Activated CD8-positive, alpha-beta memory T cell treated with anti-CD3 and anti-CD28 coated beads for 24 hours (primary cell): ENCODE results near the gene EMILIN1.

Experiments used
- DNase-seq: peaks from one replicate; pipeline ENCODE4 v3.0.0-alpha.2; 2020

The EMILIN1 gene

DNA sequence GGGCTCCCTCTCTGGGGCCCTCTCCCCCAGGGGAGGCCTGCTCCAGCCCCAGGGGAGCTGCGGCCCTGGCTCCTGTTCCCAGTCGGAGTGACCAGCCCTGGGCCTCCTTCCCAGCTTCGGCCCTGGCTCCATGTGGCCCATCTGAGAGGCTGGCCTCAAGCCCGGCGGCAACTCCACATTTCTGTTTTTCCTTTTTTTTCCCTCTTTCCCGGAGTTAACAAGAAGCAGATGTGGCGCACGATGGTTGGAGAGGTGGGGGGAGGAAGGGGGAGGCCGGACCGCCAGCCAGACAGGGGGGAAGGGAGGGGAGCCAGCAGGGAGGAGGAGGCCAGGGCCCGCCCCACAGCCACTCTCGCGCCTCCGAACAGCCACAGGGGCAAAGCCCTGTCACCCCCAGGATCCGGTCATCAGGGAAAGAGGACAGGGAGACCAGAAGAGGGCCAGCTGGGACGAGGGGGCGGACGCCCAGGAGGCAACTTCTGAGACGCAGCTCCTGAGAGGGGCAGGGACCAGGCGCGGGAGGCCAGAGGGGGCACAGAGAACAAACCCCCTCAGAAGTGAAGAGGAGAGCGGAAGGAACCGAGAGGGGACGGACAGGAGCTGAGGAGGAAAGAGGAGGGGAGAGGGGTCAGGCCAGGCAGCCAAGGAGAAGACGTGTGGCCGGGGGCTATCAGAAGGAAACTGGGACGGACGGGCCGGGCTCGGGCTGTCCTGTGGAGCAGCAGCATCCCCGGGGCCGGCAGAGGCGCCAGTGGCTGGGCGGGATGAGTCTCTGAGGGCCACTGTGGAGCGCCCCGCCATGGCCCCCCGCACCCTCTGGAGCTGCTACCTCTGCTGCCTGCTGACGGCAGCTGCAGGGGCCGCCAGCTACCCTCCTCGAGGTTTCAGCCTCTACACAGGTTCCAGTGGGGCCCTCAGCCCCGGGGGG, at the start of gene EMILIN1:
Gene EMILIN1 (plus strand): TSS at position 349 of the 928 bp plus-strand sequence. CDS start 451 bp downstream, at position 800.
- DNase-seq: no peak

DNA sequence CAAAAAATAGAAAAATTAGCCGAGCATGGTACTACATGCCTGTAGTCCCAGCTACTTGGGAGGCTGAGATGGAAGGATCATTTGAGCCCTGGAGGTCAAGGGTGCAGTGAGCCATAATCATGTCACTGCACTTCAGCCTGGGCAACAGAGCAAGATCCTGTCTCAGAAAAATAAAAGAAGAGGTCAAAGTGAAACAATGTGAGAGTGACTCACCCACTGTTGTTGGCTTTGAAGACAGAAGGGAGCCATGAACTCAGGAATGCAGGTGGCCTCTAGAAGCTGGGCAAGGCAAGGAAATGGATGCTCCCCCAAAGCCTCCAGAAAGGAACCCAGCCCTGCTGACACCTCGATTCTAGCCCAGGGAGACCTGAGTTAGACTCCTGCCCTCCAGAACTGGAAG, 49.4 kb upstream of the EMILIN1 start:
- no peak for DNase-seq

DNA sequence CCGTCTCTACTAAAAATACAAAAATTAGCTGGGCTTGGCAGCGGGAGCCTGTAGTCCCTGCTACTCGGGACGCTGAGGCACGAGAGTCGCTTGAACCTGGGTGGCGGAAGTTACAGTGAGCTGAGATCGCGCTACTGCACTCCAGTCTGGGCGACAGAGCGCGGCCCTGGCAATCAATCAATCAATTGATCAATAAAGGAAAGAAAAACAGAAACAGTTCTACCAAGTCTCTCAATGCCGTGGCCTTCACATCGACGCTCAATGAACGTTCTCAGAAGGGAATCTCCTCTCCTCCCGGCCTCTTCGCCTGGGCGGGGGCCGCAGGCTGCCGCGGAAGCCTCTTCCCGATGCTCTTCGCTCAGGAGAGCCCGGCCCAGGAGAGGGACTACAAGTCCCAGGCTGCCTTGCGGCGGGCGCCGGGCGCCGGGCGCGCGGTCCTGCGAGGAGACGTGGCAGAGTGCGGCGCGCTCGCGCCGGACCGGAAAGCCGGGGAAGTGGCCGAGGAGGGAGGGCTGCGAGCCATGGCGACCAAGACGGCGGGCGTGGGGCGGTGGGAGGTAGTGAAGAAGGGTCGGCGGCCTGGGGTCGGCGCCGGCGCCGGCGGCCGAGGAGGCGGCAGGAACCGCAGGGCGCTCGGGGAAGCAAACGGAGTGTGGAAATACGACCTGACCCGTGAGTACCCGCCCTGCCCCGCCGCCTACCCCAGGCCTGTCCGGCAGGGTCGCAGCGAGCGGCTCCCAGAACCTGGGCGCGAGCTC, 45.7 kb upstream of the EMILIN1 start, which contains the start of gene TMEM214:
Gene TMEM214 (plus strand): TSS at position 471 of the 758 bp plus-strand sequence. CDS start 51 bp downstream, at position 522.
- peak; percentile 92 for DNase-seq

DNA sequence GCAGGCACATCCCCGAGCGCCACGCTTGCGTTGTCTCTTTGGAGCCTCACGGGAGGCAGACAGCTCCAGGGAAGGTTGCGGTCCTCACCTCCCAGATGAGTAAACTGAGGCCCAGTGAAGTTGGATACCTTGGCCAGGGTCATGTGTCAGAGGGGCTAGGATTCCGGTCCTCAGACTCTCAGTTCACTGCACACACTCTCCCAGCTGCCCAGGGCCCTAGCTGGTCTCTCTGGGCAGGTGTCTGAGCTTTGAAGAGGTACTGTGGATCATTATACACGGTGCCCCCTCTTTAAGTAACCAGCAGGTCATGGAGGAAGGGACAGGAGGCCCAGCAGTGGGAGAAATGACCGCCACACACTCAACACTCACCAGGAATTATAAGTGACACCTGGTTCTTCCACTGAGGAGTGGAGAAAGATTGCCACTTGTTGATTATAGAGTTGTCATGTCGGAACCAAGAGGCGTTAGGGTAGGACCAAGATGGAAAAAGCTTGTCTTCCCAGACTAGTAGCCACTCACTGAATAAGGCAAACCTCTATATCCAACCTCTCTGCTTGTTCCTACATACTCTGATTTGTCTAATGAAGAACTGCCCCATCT, 45.1 kb upstream of the EMILIN1 start:
- no peak for DNase-seq

DNA sequence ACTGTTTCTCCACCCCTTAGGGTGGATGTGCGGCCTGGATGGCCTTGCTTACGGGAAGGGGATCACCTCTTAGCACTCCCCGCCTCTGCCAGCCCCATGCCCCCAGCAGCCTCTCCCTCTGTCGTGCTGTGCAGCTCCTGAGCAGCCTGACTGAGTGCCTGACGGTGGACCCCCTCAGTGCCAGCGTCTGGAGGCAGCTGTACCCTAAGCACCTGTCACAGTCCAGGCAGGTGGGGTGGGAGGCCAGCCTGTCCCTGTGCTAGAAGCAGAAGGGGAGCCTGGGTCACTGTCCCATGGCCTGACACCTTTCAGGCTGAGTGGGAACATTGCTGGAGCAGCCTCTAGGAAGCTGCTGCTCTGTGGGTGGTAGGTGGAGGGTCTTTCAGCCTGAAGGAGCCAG, 40.4 kb upstream of the EMILIN1 start:
- no peak for DNase-seq

DNA sequence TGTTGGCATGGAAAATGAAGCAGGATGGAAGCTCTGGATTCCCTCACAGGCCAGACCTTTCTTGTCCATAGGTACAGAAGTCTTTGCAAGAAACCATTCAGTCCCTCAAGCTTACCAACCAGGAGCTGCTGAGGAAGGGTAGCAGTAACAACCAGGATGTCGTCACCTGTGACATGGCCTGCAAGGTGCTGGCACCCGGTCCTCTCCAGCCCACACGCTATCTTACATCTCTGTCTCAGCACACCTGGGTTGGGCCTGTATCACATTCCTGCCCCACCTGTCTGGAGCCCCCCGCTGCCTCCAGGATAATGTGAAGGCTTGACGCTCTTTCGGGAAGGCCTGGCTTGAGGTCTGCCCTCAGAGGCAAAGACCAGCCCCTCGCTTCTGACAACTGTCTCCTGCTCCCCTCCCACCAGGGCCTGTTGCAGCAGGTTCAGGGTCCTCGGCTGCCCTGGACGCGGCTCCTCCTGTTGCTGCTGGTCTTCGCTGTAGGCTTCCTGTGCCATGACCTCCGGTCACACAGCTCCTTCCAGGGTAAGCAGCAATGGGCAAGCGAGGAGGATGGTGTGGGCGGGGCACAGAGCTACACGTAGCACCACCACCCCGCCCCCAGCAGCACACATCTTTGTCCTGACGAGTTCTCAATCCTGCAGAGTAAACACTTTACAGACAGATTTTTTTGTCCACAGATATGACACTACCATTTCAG, 39.6 kb upstream of the EMILIN1 start:
- DNase-seq: no peak

DNA sequence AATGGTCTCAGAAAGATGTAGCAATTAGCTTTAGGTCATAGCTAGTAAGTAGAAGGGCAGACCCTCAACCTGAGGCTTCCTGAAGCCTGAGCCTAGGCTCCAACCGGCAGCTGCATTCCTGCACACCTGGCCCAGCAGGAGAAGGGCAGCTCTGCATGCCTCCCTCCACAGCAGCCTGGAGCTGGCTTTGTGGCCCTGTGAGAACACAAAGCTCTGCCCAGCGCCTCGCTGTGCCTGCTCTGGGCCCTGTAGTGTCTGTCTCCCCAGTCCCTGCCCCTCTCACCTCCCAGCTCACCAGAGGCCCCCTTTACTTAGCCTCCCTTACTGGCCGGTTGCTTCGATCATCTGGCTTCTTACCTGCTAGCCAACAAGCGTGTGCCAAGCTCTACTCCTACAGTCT, 39.0 kb upstream of the EMILIN1 start:
- no peak for DNase-seq

DNA sequence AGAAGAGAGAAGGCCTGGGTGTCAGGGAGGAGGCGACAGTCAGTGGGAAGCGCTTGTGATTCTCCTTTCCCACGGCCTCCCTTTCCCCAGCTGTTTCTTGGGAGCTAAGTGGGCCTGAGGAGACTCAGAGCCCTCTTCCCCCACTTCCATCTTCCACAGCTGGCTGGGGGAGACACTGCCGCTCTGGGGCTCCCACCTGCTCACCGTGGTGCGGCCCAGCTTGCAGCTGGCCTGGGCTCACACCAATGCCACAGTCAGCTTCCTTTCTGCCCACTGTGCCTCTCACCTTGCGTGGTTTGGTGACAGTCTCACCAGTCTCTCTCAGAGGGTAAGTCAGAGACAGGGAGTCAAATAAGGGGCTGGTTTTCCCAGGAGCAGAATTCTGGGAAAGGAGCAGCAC, 38.5 kb upstream of the EMILIN1 start:
- DNase-seq: no peak

DNA sequence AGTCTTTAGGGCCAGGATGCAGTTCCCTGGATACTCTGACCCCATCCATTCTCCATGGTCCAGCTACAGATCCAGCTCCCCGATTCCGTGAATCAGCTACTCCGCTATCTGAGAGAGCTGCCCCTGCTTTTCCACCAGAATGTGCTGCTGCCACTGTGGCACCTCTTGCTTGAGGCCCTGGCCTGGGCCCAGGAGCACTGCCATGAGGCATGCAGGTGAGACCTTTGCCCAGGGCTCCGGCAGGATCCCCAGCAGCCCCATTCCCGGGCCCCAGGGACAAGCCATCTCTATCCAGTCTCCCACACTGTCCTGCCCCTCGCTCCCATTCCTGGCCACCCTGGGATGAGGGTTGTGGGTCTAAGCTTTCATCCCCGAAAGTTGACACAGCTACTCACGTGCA, 38.1 kb upstream of the EMILIN1 start:
- DNase-seq: no peak

DNA sequence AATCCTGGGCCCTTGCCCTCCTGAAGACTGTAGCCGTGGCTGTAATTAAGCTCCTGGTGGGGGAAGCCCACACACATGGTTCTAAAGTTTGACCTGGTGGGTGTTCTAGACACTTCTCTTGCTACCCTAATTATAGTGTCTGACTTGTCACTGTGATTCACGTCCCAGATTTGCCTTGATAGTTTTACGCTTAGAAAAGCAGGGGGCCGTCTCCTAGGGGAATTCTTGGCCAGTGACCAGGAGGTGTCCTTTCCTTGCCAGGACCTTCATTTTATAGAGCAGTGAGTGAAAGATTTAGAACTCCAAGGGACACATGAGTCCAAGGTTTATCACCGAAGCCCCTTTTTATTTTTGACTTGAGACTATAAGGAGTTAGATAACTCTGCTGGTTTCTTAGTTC, 36.7 kb upstream of the EMILIN1 start:
- no peak for DNase-seq

DNA sequence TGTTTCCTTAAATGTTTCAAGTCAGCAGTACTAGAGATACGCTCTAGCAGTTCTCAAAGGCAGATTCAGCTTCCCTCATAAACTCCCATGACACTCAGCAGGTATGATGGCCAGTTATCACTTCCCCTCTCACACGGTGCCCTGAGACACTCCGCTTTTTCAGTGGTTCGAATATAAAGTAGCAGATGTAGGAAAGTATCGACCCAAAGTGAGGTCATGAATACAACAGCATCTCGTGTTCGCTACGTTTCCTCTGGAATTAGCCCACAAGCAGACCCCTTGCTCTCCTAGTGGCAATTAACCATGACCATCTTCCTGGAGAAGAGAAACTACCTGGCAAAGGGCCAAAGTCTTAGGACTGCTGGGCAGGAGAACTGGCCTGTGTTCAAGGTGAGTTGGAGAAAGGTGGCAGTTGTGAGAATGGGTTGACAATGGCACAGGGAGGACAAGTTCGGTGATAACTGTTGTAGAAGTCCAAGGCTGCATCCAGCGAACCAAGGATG, 36.2 kb upstream of the EMILIN1 start:
- DNase-seq: no peak

DNA sequence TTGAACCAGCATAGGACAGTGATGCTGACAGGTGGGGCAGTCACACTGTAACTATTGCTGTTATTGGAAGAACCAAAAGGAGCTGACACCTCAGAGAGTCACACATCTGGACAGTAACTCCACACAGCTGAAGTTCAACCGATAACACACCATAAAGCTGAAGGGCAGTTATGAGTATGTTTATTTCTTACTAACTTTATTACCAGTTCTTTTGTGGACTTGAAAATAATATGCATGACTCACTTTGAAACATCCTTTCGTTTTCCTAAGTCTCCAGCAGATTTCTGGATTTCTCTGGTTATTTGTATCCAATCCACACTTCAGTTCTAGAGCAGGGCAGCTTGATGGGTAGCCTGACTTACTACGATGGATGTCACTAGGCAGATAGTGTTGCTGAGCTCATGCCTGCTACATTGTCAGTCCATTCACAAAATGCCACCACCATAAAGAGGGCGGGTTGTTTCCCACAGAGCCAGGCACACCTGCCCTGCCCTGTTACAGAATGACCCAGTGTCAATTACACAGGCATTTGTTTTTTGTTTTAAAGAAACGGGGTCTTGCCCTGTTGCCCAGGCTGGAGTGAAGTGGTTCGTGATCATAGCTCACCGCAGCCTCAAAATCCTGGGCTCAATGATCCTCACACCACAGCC, 35.3 kb upstream of the EMILIN1 start:
- DNase-seq: no peak

DNA sequence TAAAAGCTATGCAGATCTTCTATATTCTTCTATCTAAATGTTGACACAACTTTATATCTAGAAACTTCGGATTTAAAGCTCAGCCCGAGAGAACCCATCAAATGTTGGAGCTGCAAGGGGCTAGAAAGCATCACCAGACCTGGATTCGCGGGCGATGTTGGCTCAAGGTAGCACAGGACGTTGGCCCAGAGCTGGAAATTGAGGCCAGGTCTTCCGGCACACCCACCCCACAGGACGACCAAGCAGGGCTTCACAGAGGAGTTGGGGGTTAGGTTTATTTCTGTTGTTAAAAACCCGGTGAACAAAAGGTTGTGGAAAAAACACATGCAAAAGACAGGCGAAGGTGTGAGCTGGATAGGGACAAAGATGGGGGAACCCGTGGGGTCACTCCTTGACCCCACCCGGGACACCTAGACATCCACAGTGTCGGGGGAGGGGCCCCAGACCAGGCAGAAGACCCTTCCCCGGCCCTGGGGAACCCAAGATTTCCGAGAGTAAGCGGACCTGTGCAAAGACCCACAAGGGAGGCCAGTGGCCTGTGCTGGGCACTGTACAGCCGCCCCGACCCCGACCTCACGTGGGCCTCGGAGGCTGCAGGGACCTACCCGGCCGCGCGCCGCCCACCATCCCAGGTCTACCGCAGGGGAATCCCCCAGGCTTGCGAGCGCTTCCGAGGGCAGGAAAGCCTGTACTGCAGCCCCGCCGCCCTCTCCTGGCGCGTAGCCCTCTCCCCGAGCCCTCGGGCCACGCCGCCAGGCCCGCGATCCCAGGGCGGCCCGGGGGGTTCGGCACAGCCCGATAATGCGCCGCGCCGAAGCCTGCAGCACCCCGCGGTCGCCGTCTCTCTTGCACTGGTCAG, 28.8 kb upstream of the EMILIN1 start:
- DNase-seq: peak; percentile 87

DNA sequence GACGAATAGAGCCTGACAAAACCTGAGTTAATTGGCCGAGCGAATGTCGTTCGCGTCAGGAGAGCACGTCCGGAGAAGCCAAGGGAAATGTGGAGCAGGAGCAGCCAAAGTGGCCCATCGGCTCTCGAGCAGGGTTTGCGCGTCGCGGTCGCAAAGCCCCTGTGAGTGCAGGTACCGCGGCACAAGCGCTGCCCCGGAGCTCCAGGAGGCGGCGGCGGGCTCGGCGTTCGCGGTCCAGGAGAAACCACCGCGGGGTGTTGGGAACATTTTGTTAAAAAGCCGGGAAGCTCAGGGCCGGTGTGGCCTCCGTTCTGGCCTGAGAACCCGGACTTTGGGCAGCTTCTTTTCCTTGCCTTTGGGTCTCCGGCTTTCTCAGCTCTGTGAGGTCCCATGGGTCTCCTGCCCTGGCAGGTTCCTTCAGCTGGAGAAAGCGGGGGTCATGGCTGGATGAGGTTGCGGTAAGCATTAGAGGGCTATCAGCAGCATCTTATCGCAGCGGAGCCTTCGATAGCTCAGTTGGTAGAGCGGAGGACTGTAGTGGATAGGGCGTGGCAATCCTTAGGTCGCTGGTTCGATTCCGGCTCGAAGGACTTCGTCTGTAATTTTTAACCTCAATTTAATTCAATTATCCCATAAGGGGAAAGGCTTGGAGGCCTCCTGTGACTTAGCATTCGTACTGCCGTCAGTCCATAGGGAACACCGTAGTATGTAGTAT, 28.0 kb upstream of the EMILIN1 start:
- DNase-seq: peak; percentile 100

DNA sequence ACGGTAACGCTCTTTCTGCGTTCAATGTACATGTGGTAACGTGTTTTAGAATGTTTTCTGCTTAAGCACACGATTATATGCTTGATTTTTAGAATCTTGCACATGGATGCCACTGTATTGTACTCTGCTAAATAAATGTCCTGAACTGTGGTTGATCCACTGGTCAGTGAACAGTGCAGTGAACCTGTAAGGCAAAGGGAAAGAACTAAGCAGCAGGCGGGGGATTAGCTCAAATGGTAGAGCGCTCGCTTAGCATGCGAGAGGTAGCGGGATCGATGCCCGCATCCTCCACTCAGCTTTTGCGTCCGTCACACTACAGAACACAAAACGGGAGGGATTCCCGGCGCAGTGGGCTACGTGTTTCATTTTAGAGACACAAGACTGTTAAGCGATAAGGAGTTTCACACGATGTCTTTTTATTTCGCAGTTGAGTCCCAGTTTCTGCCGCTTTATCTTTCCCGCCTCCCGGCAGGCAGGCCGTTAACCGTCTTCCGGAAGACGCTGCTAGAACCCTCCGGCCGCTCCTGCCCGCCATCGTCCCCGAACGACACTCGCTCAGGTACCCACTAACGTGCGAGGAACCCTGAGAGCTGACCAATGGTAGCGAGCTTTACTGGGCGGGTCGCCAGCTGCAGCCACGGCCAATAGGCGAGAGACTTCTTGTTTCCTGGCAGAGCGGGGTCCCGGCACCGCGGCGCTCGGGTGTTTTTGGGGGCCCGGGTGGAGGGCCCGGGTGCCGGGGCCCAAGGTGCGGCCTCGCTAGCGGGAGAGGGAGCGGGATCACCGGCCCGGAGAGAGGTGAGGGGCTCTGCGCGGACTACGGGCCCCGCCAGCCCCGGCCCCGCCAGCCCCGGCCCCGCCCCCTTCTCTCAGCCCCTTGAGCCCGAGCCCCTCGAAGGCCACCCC, 27.2 kb upstream of the EMILIN1 start, which contains the start of gene AGBL5:
Gene AGBL5 (plus strand): TSS at position 673 of the 906 bp plus-strand sequence. CDS start 1,291 bp downstream, outside the sequence.
- DNase-seq: peak; percentile 99

DNA sequence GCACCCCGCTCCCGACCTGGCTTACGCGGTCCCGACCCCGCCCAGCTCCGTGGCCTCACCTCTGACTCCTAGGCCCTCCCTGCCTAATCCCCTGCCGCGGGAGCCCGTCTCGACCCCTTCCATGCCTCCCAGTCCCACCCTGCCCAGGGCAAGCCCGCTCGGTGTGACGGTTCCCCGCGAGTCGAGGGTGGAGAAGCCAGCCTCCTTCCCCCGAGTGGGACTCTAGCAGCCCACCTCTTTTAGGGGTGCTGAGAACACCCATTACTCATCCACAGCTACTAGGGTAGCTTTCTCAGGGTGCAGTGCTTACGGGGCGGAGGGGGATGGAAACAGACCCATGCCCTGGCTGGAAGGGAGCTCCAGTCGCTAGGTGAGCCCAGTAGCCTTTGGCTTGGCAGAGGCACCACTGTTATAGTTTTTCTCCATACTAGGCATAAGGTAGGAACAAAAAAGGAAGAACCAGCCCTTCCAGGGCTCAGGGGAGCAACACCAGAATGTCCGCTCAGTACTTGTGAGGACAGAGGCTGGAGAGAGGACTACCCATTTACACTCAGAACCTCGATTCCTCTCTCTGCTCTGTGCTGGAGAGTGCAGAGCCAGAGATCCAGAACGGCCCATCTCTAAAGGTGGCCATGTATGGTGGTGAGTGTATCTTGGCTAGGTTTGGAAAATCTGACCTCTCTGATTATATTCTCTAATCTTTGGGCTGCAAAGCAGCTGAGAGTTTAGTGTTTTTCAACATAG, 26.3 kb upstream of the EMILIN1 start:
- no peak for DNase-seq

DNA sequence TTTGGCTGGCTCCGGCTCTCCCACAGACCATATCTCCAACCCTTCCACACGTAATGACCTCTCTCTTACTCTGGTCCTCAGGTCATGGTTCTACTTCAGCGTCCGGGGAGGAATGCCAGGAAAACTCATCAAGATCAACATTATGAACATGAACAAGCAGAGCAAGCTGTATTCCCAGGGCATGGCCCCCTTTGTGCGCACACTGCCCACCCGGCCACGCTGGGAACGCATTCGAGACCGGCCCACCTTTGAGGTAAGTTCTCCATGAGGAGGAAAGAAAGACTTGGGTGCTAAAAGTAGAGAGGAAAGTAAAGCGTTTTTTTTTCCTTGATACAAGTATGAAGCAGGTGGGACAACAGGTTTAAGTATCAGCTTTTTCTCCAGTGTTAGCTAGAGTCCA, 25.1 kb upstream of the EMILIN1 start:
- DNase-seq: no peak

DNA sequence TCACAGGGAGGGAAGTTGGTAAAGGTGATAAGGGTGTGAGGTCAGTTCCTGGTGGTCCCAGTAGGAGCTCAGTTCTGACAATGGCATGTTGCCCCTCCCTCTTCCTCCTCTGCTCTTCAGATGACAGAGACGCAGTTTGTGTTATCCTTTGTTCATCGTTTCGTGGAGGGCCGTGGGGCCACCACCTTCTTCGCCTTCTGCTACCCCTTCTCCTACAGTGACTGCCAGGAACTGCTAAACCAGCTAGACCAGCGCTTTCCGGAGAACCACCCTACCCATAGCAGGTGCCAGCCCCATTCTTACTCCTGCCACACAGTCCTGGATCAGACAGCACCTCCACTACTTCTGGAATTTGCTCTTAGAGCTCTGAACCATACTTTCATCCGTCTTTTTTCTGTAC, 24.6 kb upstream of the EMILIN1 start:
- no peak for DNase-seq
